Suprapubic skin (tissue), 3 donors: ENCODE measurements around the gene RNF19B.

Source experiments
- CTCF ChIP-seq, 2 donors: fragments of 200-600 bp in 1 of 2; fragments of 450-650 bp in 1 of 2; sonication (generic) in 1 of 2; IDR thresholded peaks; one replicate each; pipeline ENCODE4 v1.5.1; 2016 to 2019; ENCODE audit warnings: antibody characterized with exemption in 2 of 2, mild to moderate bottlenecking in 1 of 2, moderate library complexity in 1 of 2
- EP300 ChIP-seq: sonication (generic); formaldehyde crosslinking; IDR thresholded peaks from one replicate; pipeline ENCODE4 v1.6.1; 2017; ENCODE audit warnings: antibody characterized with exemption

GRCh38 chr1:32929366-32929765 is 35.2 kb downstream of the RNF19B start:
- TF ChIP-seq CTCF (IDR thresholded peaks at IDR 0.05) = no peak
- TF ChIP-seq EP300 = no peak
